PC-9 (cell line): ENCODE measurements around the gene PPFIA4.

Experiments used
- CTCF ChIP-seq: fragments of 200-600 bp; sonication (generic); conservative IDR thresholded peaks from 2 replicates; pipeline ENCODE4 v1.6.1; 2017; ENCODE audit warnings: mixed run types, antibody characterized with exemption, mild to moderate bottlenecking, moderate library complexity
- EZH2 ChIP-seq: fragments of 200-600 bp; sonication (generic); IDR thresholded peaks from 2 replicates; pipeline ENCODE4 v1.8.0; 2017; ENCODE audit warnings: antibody characterized with exemption, low read depth

DNA sequence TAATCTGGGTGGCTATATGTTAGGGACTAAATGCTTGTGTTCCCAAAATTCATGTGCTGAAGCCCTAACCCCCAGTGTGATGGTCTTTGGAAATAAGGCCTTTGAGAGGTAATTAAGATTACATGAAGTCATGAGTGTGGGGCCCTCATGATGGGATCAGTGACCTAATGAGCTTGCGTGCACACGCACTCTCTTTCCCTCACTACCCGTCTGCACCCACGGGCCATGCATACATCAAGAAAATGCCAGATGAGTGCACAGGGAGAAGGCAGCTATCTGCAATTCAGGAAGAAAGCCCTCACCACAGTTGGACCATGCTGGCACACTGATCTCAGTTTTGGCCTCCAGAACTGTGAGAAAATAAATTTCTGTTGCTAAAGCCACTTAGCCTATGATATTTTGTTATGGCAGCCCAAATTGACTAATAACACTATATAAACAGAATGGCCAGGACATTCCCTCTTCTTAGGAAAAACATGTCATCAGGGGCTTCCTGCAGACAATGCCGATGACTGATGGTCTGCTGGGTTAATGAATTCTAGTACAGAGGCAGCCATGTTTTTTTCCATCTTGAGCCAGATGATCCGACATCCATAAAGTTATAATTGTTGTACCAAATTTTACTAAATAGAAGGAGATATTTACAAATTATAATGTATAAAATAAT lies 77.7 kb downstream of the PPFIA4 start:
- no peak for TF ChIP-seq CTCF
- no peak for TF ChIP-seq EZH2
